ENCODE results near the gene PROZ.

GRCh38 chr13:113152691-113152983 lies 5.8 kb upstream of the PROZ start:
- TF ChIP-seq TAF1 (IDR thresholded peaks at IDR 0.05; ENCODE audit: low read depth, low read length) (no peak), POLR2AphosphoS5 (IDR thresholded peaks at IDR 0.05; ENCODE audit: low read depth, low read length) (no peak), POLR2A (IDR thresholded peaks at IDR 0.05; ENCODE audit: low read depth, low read length) (no peak), PAX5 (IDR thresholded peaks at IDR 0.05; ENCODE audit: insufficient read depth, low read length, severe bottlenecking) (no peak)

Data from GM12891 (cell line).